PC-3 (cell line): ENCODE measurements around the gene ST6GALNAC2. TPM values are rescaled to one million over a fixed set of nuclear protein-coding genes. Genes with fewer than 3 reads are reported as not detected.

Experiments
- ATAC-seq: fragments of 200-7000 bp; cut with Tn5 transposase; 2 replicates; pipeline ENCODE4 v1.9.1; 2020; ENCODE audit warnings: mild to moderate bottlenecking, moderate library complexity
- BruUV-seq: library from RNA; stranded (reverse); fragments of 400-500 nt; replicated peaks from 2 replicates; lab custom pipeline; 2021; lab: Mats Ljungman, UMichigan
- CTCF ChIA-PET: fragments of 300-600 bp; sonication (Branson Sonifier 250); formaldehyde crosslinking; loops from one replicate; lab custom pipeline; 2022; ENCODE audit warnings: antibody characterized with exemption; lab: Charles Lee
- POLR2A ChIA-PET: fragments of 300-600 bp; sonication (Branson Sonifier 250); formaldehyde crosslinking; loops from one replicate; lab custom pipeline; 2022; ENCODE audit warnings: antibody characterized with exemption; ENCODE audit not compliant: unreplicated experiment; lab: Charles Lee
- DNase-seq: peaks from one replicate; pipeline ENCODE4 v3.0.0-alpha.2; 2015
- H2AFZ ChIP-seq: fragments of 300-600 bp; sonication (generic); 2 replicates; pipeline ENCODE4 v1.6.0; 2016; ENCODE audit warnings: antibody characterized with exemption, low read length
- H3F3A ChIP-seq: fragments of 300-600 bp; sonication (generic); one replicate; pipeline ENCODE4 v1.6.0; 2017; ENCODE audit warnings: antibody characterized with exemption, low read length, control low read depth, mild to moderate bottlenecking; ENCODE audit not compliant: unreplicated experiment
- H3K27ac ChIP-seq: fragments of 300-600 bp; sonication (generic); 2 replicates; pipeline ENCODE4 v1.5.1; 2016; ENCODE audit warnings: mild to moderate bottlenecking, low read length
- H3K27me3 ChIP-seq: fragments of 300-600 bp; sonication (generic); 2 replicates; pipeline ENCODE4 v1.6.1; 2016; ENCODE audit warnings: low read length, mixed read lengths
- H3K36me3 ChIP-seq: fragments of 300-600 bp; sonication (generic); 2 replicates; pipeline ENCODE4 v1.6.1; 2016; ENCODE audit warnings: low read depth, mixed run types, low read length, mixed read lengths
- H3K4me1 ChIP-seq: fragments of 300-600 bp; sonication (generic); 2 replicates; pipeline ENCODE4 v1.5.1; 2016; ENCODE audit warnings: low read length; ENCODE audit not compliant: insufficient read depth
- H3K4me2 ChIP-seq: fragments of 300-600 bp; sonication (generic); 2 replicates; pipeline ENCODE4 v1.6.0; 2016; ENCODE audit warnings: low read length
- H3K4me3 ChIP-seq: fragments of 300-600 bp; sonication (generic); 2 replicates; pipeline ENCODE4 v1.5.1; 2016; ENCODE audit warnings: mild to moderate bottlenecking, low read length, mixed read lengths
- H3K79me2 ChIP-seq: fragments of 300-600 bp; sonication (generic); 2 replicates; pipeline ENCODE4 v1.6.1; 2017; ENCODE audit warnings: low read length, mixed read lengths
- H3K9ac ChIP-seq: fragments of 300-600 bp; sonication (generic); 2 replicates; pipeline ENCODE4 v1.6.0; 2016; ENCODE audit warnings: mild to moderate bottlenecking, low read length
- H3K9me2 ChIP-seq: fragments of 300-600 bp; sonication (generic); replicated peaks from 2 replicates; pipeline ENCODE4 v1.6.1; 2016; ENCODE audit warnings: mixed run types, low read length, mixed read lengths
- H3K9me3 ChIP-seq: fragments of 300-600 bp; sonication (generic); 2 replicates; pipeline ENCODE4 v1.6.1; 2016; ENCODE audit warnings: low read length, mixed read lengths
- H4K20me1 ChIP-seq: fragments of 300-600 bp; sonication (generic); 2 replicates; pipeline ENCODE4 v1.6.1; 2016; ENCODE audit warnings: low read length, mixed read lengths
- CTCF ChIP-seq: fragments of 300-600 bp; sonication (generic); conservative IDR thresholded peaks from 2 replicates; pipeline ENCODE4 v1.5.1; 2017; ENCODE audit warnings: antibody characterized with exemption, low read depth, mild to moderate bottlenecking, low read length
- EZH2 ChIP-seq: fragments of 300-600 bp; sonication (generic); IDR thresholded peaks from one replicate; pipeline ENCODE4 v1.6.1; 2017; ENCODE audit warnings: antibody characterized with exemption, mild to moderate bottlenecking, low read length; ENCODE audit not compliant: unreplicated experiment
- EZH2phosphoT487 ChIP-seq: fragments of 300-600 bp; sonication (generic); IDR thresholded peaks from 2 replicates; pipeline ENCODE4 v1.6.1; 2018; ENCODE audit warnings: mild to moderate bottlenecking, antibody characterized with exemption, low read length, borderline replicate concordance
- intact Hi-C: fragments of 100-400 bp; cut with micrococcal nuclease; formaldehyde crosslinking; loops from 2 replicates; pipeline ENCODE4 v1.9.0; 2023
- total RNA-seq: library from RNA; depleted of rRNA; stranded (reverse); fragments of >200 nt; gene quantifications from 2 replicates; pipeline ENCODE4 v1.2.3, GENCODE V29; 2014

Gene ST6GALNAC2
- total RNA-seq, 1 experiment from 2014 or later: 1.0 TPM

- BruUV-seq: no TSS peak
- intact Hi-C loops: no loop called here
- no peaks in the 10 kb centered on the region for H3K4me1 ChIP-seq
- DNase-seq: no peak
- H4K20me1 ChIP-seq: no peaks in the 10 kb centered on the region
- no peak overlapping the region for H3K9ac ChIP-seq
- ATAC-seq: no peak
- TF ChIP-seq EZH2 (no peak), EZH2phosphoT487 (no peak)
- no peaks in the 10 kb centered on the region for H3K9me3 ChIP-seq
- no peaks in the 10 kb centered on the region for H3F3A ChIP-seq
- POLR2A ChIA-PET: no interaction called here
- H3K9me2 ChIP-seq: no peaks in the 10 kb centered on the region
- H3K27me3 ChIP-seq: no peaks in the 10 kb centered on the region
- no peak overlapping the region for H3K4me3 ChIP-seq
- no peak overlapping the region for H3K4me2 ChIP-seq
- no peak overlapping the region for H3K27ac ChIP-seq
- H2AFZ ChIP-seq: no peak overlapping the region
- CTCF ChIA-PET: no interaction called here
- no peaks in the 10 kb centered on the region for H3K36me3 ChIP-seq
- no peaks in the 10 kb centered on the region for H3K79me2 ChIP-seq
Observed at GRCh38 chr17:76633628-76634328, 48.1 kb upstream of the ST6GALNAC2 start.

GRCh38 chr17:76631821-76632565, 46.3 kb upstream of the ST6GALNAC2 start:
- Histone ChIP-seq H3K4me3 (no peak overlapping the region), H3K4me1 (no peaks in the 10 kb centered on the region), H3K9ac (no peak overlapping the region), H3K79me2 (no peaks in the 10 kb centered on the region), H3K4me2 (no peak overlapping the region), H3K36me3 (no peaks in the 10 kb centered on the region), H4K20me1 (no peaks in the 10 kb centered on the region), H3K9me3 (no peaks in the 10 kb centered on the region), H3K9me2 (no peaks in the 10 kb centered on the region), H3K27me3 (no peaks in the 10 kb centered on the region), H3K27ac (no peak overlapping the region), H2AFZ (no peak overlapping the region), H3F3A (no peaks in the 10 kb centered on the region)
- no peak for ATAC-seq
- DNase-seq: peak; percentile 43
- CTCF ChIA-PET: no interaction called here
- intact Hi-C loops: no loop called here
- no peak for TF ChIP-seq CTCF
- no peak for TF ChIP-seq EZH2phosphoT487
- TF ChIP-seq EZH2: no peak
- no TSS peak for BruUV-seq
- POLR2A ChIA-PET: no interaction called here

DNA sequence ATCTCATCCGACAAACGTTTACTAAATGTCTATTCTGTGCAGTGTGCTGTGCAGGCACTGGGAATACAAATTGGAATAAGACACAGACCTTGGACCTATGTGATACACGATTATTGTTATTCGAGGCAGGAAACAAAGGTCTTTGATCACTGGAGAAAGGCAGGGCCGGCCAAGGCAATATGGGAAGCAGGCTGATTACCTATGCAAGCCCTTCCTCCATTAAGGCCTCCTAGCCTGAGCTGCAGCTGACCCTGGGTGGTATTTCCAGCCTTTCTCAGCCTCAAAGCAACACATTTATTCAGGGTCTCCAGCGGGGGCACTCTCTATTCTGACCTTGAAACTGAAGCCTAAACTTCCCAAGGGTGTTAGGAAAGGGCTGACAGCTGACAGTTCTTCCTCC, 44.5 kb upstream of the ST6GALNAC2 start:
- Histone ChIP-seq H3K27ac (no peak overlapping the region), H3K4me1 (no peaks in the 10 kb centered on the region), H3K4me2 (no peak overlapping the region), H2AFZ (no peak overlapping the region), H3K9me3 (no peaks in the 10 kb centered on the region), H3K9ac (no peak overlapping the region), H3K36me3 (no peaks in the 10 kb centered on the region), H3K27me3 (no peaks in the 10 kb centered on the region), H3F3A (no peaks in the 10 kb centered on the region), H3K9me2 (no peaks in the 10 kb centered on the region), H3K4me3 (no peak overlapping the region), H4K20me1 (no peaks in the 10 kb centered on the region), H3K79me2 (no peaks in the 10 kb centered on the region)
- ChIA-PET CTCF (no interaction called here), POLR2A (no interaction called here)
- intact Hi-C loops: no loop called here
- no TSS peak for BruUV-seq
- TF ChIP-seq EZH2 (no peak), EZH2phosphoT487 (no peak), CTCF (no peak)
- ATAC-seq: no peak
- no peak for DNase-seq
